Left renal pelvis (tissue), 4 donors: ENCODE measurements around the gene TSPEAR. TPM values are rescaled to one million over a fixed set of nuclear protein-coding genes. Genes with fewer than 3 reads are reported as not detected.
"Not testable (repeated sequence)": the region's sequence is repeated elsewhere in the genome, so short reads cannot be mapped to it uniquely, and the experiment has no call there.

Experiments used
- DNase-seq, 4 donors: peaks; one replicate each; pipeline ENCODE4 v3.0.0-alpha.2; 2013; ENCODE audit warnings: low read depth in 4 of 4, low spot score in 3 of 4
- polyA plus RNA-seq, 4 donors: library from polyadenylated mRNA; unstranded; fragments of 120-200 nt; gene quantifications; one replicate each; pipeline ENCODE4 v1.2.1, GENCODE V29; 2013; ENCODE audit not compliant: insufficient read length in 4 of 4

The TSPEAR gene
- polyA plus RNA-seq, 4 donors = 0.08 to 1.1 (median 0.74) TPM

- not testable (repeated sequence) for DNase-seq
These were observed 73.5 kb downstream of the TSPEAR start for GRCh38 chr21:44637851-44638348.

DNA sequence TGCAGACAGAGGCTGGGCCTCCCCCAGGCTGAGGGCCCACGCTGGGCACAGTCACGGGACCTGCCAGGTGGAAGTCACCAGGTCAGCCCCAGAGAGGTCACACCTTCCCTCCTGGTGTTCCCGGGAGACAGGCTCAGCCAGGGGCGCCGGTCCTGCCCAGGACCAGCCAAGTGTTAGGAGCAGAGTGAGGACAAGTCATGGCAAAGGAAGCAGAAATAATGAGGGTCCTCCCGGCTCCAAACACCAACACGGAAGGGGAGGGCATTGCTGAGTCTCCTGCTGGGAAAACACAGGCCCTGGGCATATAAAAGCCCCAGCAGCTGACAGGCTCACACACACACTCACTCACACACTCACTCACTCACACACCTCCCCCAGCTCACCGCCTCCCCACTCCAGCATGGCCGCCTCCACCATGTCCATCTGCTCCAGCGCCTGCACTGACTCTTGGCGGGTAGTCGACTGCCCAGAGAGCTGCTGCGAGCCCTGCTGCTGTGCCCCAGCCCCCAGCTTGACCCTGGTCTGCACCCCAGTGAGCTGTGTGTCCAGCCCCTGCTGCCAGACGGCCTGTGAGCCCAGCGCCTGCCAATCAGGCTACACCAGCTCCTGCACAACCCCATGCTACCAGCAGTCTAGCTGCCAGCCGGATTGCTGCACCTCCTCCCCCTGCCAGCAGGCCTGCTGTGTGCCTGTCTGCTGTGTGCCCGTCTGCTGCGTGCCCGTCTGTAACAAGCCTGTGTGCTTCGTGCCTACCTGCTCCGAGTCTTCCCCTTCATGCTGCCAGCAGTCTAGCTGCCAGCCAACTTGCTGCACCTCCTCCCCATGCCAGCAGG lies 74.1 kb downstream of the TSPEAR start, which contains the start of gene KRTAP10-10:
KRTAP10-10 (plus strand) TSS at position 339 of the 833 bp plus-strand sequence; CDS start at position 401, 62 bp downstream.
- no peak for DNase-seq

GRCh38 chr21:44636209-44637017 lies 75.0 kb downstream of the TSPEAR start:
- DNase-seq = no peak

DNA sequence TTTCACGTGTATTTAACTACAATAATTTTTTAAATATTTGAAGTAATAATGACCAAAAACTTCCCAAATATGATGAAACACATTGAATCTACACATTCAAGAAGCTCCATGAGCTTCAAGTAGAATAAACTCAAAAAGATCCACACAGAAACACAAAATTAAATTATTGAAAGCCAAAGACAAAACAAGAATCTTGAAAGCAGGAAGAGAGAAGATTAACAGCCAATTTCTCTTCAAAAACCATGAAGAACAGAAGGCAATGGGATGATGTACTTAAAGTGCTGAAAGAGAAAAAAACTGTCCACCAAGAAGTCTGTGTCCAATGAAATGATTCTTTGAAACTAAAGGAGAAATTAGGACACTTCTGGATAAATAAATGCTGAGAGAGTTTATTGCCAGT lies 79.3 kb downstream of the TSPEAR start:
- DNase-seq = no peak

GRCh38 chr21:44630440-44630839 lies 80.9 kb downstream of the TSPEAR start:
- DNase-seq = no peak

- DNase-seq = no peak
These were observed 82.5 kb downstream of the TSPEAR start for GRCh38 chr21:44628707-44629391.

- DNase-seq = not testable (repeated sequence)
These were observed 83.5 kb downstream of the TSPEAR start for GRCh38 chr21:44627831-44628233.

DNA sequence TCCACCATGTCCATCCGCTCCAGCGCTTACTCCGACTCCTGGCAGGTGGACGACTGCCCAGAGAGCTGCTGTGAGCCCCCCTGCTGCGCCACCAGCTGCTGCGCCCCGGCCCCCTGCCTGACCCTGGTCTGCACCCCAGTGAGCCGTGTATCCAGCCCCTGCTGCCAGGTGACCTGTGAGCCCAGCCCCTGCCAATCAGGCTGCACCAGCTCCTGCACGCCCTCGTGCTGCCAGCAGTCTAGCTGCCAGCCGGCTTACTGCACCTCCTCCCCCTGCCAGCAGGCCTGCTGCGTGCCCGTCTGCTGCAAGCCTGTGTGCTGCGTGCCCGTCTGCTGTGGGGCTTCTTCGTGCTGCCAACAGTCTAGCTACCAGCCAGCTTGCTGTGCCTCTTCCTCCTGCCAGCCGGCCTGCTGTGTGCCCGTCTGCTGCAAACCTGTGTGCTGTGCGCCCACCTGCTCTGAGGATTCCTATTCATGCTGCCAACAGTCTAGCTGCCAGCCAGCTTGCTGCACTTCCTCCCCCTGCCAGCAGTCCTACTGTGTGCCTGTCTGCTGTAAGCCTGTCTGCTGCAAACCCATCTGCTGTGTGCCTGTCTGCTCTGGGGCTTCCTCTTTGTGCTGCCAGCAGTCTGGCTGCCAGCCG lies 84.1 kb downstream of the TSPEAR start:
- not testable (repeated sequence) for DNase-seq

DNA sequence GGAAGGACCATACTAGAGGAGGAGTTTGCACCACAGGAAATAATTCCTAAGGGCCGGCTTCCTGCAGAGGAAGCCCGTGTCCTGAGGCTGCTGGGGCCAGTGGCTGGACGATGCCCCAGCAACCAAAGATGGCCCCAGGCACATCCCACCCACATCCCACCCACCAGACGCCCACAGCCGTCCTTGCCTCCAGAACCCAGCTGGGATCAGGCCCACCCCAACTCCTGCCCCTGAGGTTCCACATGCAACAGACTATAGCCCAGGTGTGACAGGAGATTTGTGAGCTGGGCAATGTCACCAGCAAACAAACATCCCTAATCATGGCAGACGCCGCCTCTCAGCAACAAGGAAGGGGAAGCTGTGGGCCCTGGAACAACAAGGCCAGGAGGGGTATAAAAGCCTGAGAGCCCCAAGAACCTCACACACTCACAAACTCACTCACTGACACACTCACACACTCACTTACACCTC lies 84.7 kb downstream of the TSPEAR start, which contains the start of gene KRTAP10-9:
KRTAP10-9 (plus strand) TSS at position 421 of the 471 bp plus-strand sequence. CDS start 79 bp downstream, outside the sequence.
- no peak for DNase-seq

GRCh38 chr21:44626262-44626661 lies 85.1 kb downstream of the TSPEAR start:
- DNase-seq = no peak

- no peak for DNase-seq
These were observed 85.6 kb downstream of the TSPEAR start for GRCh38 chr21:44625756-44626155.

- DNase-seq = no peak
These were observed 87.8 kb downstream of the TSPEAR start for GRCh38 chr21:44623575-44623974.

GRCh38 chr21:44619886-44620285 lies 91.5 kb downstream of the TSPEAR start:
- no peak for DNase-seq

- no peak for DNase-seq
These were observed 92.5 kb downstream of the TSPEAR start for GRCh38 chr21:44618909-44619308.

DNA sequence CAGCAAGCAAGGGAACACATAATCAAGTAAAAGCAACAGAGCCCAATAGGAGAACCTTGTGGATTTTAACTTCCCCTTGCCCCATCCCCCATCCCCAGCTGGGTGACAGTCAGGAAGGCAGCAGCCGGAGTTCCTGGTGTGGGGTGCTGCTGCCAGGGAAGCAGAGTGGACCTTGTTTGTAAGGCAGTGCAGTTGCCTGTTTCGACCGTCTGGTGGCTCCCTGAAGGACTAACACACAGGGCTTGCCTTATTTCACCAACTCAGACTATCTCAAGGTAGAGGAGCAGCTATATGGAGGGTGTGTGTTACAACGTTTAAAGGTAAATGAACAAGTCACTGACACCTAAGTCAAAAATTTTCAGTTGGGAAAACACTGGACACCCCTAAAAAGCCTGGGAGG lies 92.9 kb downstream of the TSPEAR start:
- DNase-seq = no peak

- no peak for DNase-seq
These were observed 94.3 kb downstream of the TSPEAR start for GRCh38 chr21:44617071-44617501.

DNA sequence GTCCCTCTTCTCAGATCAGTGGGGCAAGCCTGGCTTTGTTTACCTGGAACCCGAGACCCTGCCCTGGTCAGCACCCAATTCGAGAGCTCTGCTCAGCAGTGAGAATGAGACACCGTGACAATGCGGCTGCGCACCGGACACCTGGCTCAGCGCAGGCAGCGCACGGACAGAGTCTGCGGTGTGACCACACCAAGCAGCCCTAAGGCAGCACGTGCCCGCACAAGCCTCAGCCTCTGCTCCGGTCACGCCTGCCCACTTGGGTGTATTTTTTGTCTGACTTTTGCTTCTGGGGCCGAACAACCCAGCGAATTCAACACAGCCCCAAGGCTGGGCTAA lies 94.8 kb downstream of the TSPEAR start:
- DNase-seq = no peak

DNA sequence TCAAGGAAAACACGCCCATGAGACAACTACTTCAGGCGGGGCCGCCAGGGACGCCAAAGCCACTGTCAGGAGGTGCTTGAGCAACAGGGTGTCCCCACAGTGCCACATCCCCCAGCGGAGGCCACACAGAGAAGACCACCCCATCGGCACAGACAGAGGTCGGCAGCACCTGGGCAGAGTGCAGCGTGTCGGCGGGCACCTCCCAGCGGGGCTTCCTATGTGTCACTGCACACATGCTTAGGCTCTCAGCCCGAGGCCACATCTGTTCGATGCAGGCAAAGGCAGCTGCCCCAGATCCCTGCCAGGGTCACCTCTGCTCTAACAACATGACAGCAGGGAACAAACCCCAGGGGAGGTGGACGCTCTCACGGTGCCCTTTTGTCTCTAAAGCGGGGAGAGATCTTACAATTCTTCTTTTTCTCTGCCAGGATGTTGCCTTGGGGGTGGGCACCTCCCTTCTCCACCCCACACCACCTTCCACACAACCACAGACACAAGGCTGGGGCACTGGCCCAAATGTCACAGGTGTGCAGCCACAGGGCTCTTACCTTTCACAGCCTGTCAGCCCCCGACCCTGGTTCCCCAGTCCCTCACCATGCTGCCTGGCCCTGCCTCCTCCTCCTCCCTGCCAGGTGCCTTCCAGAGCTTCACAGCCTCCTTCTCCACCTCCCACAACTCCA lies 95.3 kb downstream of the TSPEAR start:
- DNase-seq = no peak

DNA sequence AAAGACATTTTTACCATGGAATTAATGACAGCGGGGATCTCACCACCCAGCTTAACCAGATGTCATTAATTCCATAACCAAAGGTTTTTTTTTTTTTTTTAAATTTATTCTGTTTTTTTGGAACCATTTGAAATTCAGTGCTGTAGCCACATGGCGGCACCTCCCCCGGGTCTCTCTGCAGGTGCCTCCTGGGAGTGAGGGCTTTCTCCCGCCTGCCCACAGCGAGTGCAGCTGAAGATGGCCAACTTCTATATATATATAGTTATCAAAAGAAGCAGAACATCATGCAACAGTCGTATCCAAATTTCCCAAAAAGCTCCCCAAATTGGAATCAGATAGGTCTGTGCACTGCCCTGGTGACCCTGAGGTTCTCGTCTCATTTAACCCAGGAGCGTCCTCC lies 95.9 kb downstream of the TSPEAR start:
- no peak for DNase-seq
